Panc1 (cell line): ENCODE measurements around the gene UBAP2.

ENCODE experiments used
- CTCF ChIP-seq: fragments of 450-650 bp; IDR thresholded peaks from 2 replicates; pipeline ENCODE4 v1.5.1; 2017; ENCODE audit warnings: mild to moderate bottlenecking
- POLR2AphosphoS5 ChIP-seq: IDR thresholded peaks from 2 replicates; pipeline ENCODE4 v1.6.1; 2012; ENCODE audit warnings: mild to moderate bottlenecking, low read depth, low read length, moderate library complexity
- SIN3A ChIP-seq: IDR thresholded peaks from 2 replicates; pipeline ENCODE4 v1.6.1; 2012; ENCODE audit warnings: low read depth, mild to moderate bottlenecking, low read length, moderate library complexity, borderline replicate concordance; ENCODE audit not compliant: insufficient read depth

GRCh38 chr9:33894316-33894715 is 154.4 kb downstream of the UBAP2 start:
- TF ChIP-seq CTCF, result no peak
- TF ChIP-seq POLR2AphosphoS5, result no peak
- no peak for TF ChIP-seq SIN3A
